HepG2 (cell line): ENCODE measurements around the gene NOX3. TPM values are rescaled to one million over a fixed set of nuclear protein-coding genes. Genes with fewer than 3 reads are reported as not detected.

Experiments
- ATAC-seq: fragments of 200-7000 bp; cut with Tn5 transposase; 3 replicates; pipeline ENCODE4 v1.9.1; 2020; ENCODE audit warnings: mild to moderate bottlenecking, moderate library complexity
- BruUV-seq: library from RNA; stranded (reverse); fragments of 400-500 nt; replicated peaks from 2 replicates; lab custom pipeline; 2021; lab: Mats Ljungman, UMichigan
- CTCF ChIA-PET: fragments of 300-600 bp; formaldehyde crosslinking; extraction: SDS; loops from one replicate; lab custom pipeline; 2021; ENCODE audit warnings: low total read pairs, inconsistent platforms, low intra/inter-chr PET ratio; lab: Yijun Ruan, JAX
- POLR2A ChIA-PET: fragments of 350-600 bp; sonication (Branson Sonifier 250); formaldehyde crosslinking; loops from one replicate; lab custom pipeline; 2020; ENCODE audit warnings: antibody characterized with exemption, inconsistent platforms; lab: Yijun Ruan, JAX
- DNase-seq: peaks from one replicate; pipeline ENCODE4 v3.0.0-alpha.2; 2015; ENCODE audit warnings: low spot score
- FAIRE-seq: peaks from 3 replicates; lab custom pipeline; 2011; peaks lifted over from hg19 to GRCh38; lab: Jason Lieb, UNC
- H2AFZ ChIP-seq: one replicate; pipeline ENCODE4 v1.6.1; 2011; ENCODE audit warnings: low read length, inconsistent platforms
- H3K27ac ChIP-seq: fragments of 300-600 bp; 3 replicates; pipeline ENCODE4 v1.8.0; 2011; ENCODE audit warnings: mixed run types, mild to moderate bottlenecking, mixed read lengths, low read length, inconsistent platforms; ENCODE audit not compliant: insufficient read depth; ENCODE audit errors: extremely low read length
- H3K27me3 ChIP-seq, 2 experiments: fragments of 200-600 bp in 1 of 2; 2 replicates in 1 of 2; 3 replicates in 1 of 2; pipeline versions ENCODE4 v1.6.0 to v1.8.0; 2011; ENCODE audit warnings: low read length in 2 of 2, mild to moderate bottlenecking in 2 of 2, moderate library complexity in 2 of 2, inconsistent platforms in 1 of 2; ENCODE audit not compliant: insufficient read depth in 2 of 2, control insufficient read depth in 1 of 2
- H3K36me3 ChIP-seq, 2 experiments: fragments of 200-600 bp in 1 of 2; replicated peaks in 1 of 2; 2 replicates in 1 of 2; 3 replicates in 1 of 2; pipeline versions ENCODE4 v1.5.1 to v1.8.0; 2011; ENCODE audit warnings: low read length in 2 of 2, inconsistent platforms in 1 of 2; ENCODE audit not compliant: insufficient read depth in 2 of 2, control insufficient read depth in 1 of 2
- H3K4me1 ChIP-seq: 2 replicates; pipeline ENCODE4 v1.5.1; 2012; ENCODE audit warnings: low read length, inconsistent platforms; ENCODE audit not compliant: insufficient read depth
- H3K4me2 ChIP-seq: 2 replicates; pipeline ENCODE4 v1.6.0; 2011; ENCODE audit warnings: low read depth, low read length, inconsistent platforms
- H3K4me3 ChIP-seq, 3 experiments: fragments of 200-600 bp in 1 of 3; sonication (generic), shearing (Covaris generic) in 1 of 3; replicated peaks in 1 of 3; 2 replicates each; pipeline ENCODE4 v1.5.1; 2011 to 2016; ENCODE audit warnings: low read length in 3 of 3, inconsistent platforms in 2 of 3, low read depth in 2 of 3, mild to moderate bottlenecking in 2 of 3, control low read depth in 1 of 3, mixed read lengths in 1 of 3; ENCODE audit not compliant: insufficient read depth in 1 of 3
- H3K79me2 ChIP-seq: one replicate; pipeline ENCODE4 v1.6.1; 2011; ENCODE audit warnings: low read length, inconsistent platforms; ENCODE audit not compliant: insufficient read depth
- H3K9ac ChIP-seq: 2 replicates; pipeline ENCODE4 v1.6.0; 2011; ENCODE audit warnings: mild to moderate bottlenecking, low read depth, low read length, inconsistent platforms; ENCODE audit not compliant: insufficient read depth
- H3K9me3 ChIP-seq: 2 replicates; pipeline ENCODE4 v1.5.1; 2012; ENCODE audit warnings: mild to moderate bottlenecking, low read length
- H4K20me1 ChIP-seq: 2 replicates; pipeline ENCODE4 v1.6.0; 2011; ENCODE audit warnings: inconsistent platforms, mild to moderate bottlenecking, low read length, moderate library complexity; ENCODE audit not compliant: insufficient read depth
- ADNP ChIP-seq: sonication (generic); formaldehyde crosslinking; IDR thresholded peaks from 2 replicates; pipeline ENCODE4 v1.4.0; 2020; ENCODE audit warnings: missing genetic modification reagents
- EHMT2 ChIP-seq: fragments of 200-600 bp; sonication (generic); IDR thresholded peaks from 2 replicates; pipeline ENCODE4 v1.7.0; 2017; ENCODE audit warnings: antibody characterized with exemption, low read depth, low read length, borderline replicate concordance
- ERF ChIP-seq: IDR thresholded peaks from 2 replicates; pipeline ENCODE4 v1.6.1; 2018; ENCODE audit warnings: missing biosample characterization, missing genetic modification reagents
- FOXA3 ChIP-seq: IDR thresholded peaks from 2 replicates; pipeline ENCODE4 v1.6.1; 2016; ENCODE audit warnings: missing genetic modification reagents, missing compliant biosample characterization
- HDAC2 ChIP-seq: sonication (generic); formaldehyde crosslinking; IDR thresholded peaks from 2 replicates; pipeline ENCODE4 v1.4.0; 2020; ENCODE audit warnings: missing genetic modification reagents
- HMGA1 ChIP-seq: sonication (generic); formaldehyde crosslinking; conservative IDR thresholded peaks from 2 replicates; pipeline ENCODE4 v1.4.0; 2020; ENCODE audit warnings: missing genetic modification reagents
- RCOR2 ChIP-seq: IDR thresholded peaks from 2 replicates; pipeline ENCODE4 v1.6.1; 2016; ENCODE audit warnings: missing biosample characterization, missing genetic modification reagents
- SALL1 ChIP-seq: sonication (generic); formaldehyde crosslinking; IDR thresholded peaks from 2 replicates; pipeline ENCODE4 v1.8.0; 2022; ENCODE audit warnings: mild to moderate bottlenecking, missing genetic modification reagents
- SCMH1 ChIP-seq: sonication (generic); formaldehyde crosslinking; IDR thresholded peaks from 2 replicates; pipeline ENCODE4 v1.9.0; 2021; ENCODE audit warnings: missing genetic modification reagents, mild to moderate bottlenecking, borderline replicate concordance
- SRY ChIP-seq: sonication (generic); formaldehyde crosslinking; IDR thresholded peaks from 2 replicates; pipeline ENCODE4 v1.8.0; 2022; ENCODE audit warnings: mild to moderate bottlenecking, missing genetic modification reagents
- YEATS4 ChIP-seq: sonication (generic); formaldehyde crosslinking; IDR thresholded peaks from 2 replicates; pipeline ENCODE4 v1.4.0; 2020; ENCODE audit warnings: missing genetic modification reagents, borderline replicate concordance
- ZBTB33 ChIP-seq: sonication (generic); formaldehyde crosslinking; IDR thresholded peaks from 2 replicates; pipeline ENCODE4 v1.4.0; 2020; ENCODE audit warnings: missing genetic modification reagents
- ZFP37 ChIP-seq: sonication (generic); formaldehyde crosslinking; IDR thresholded peaks from 2 replicates; pipeline ENCODE4 v1.4.0; 2020; ENCODE audit warnings: missing genetic modification reagents, borderline replicate concordance
- ZFP62 ChIP-seq: sonication (generic); formaldehyde crosslinking; IDR thresholded peaks from 2 replicates; pipeline ENCODE4 v1.4.0; 2020; ENCODE audit warnings: missing genetic modification reagents
- ZKSCAN1 ChIP-seq: fragments of 150-350 bp; IDR thresholded peaks from 2 replicates; pipeline ENCODE4 v1.6.1; 2014; ENCODE audit warnings: low read length
- ZNF160 ChIP-seq: sonication (generic); formaldehyde crosslinking; IDR thresholded peaks from 2 replicates; pipeline ENCODE4 v1.8.0; 2022; ENCODE audit warnings: mild to moderate bottlenecking, inconsistent platforms, missing genetic modification reagents
- ZNF367 ChIP-seq: sonication (generic); formaldehyde crosslinking; IDR thresholded peaks from 2 replicates; pipeline ENCODE4 v1.4.0; 2020; ENCODE audit warnings: missing genetic modification reagents, borderline replicate concordance
- ZNF576 ChIP-seq: sonication (generic); formaldehyde crosslinking; IDR thresholded peaks from 2 replicates; pipeline ENCODE4 v1.4.0; 2020; ENCODE audit warnings: mild to moderate bottlenecking, missing genetic modification reagents
- ZNF598 ChIP-seq: sonication (generic); formaldehyde crosslinking; IDR thresholded peaks from 2 replicates; pipeline ENCODE4 v1.5.1; 2020; ENCODE audit warnings: mild to moderate bottlenecking, missing genetic modification reagents, borderline replicate concordance
- ZNF749 ChIP-seq: sonication (generic); formaldehyde crosslinking; IDR thresholded peaks from 2 replicates; pipeline ENCODE4 v1.8.0; 2022; ENCODE audit warnings: mild to moderate bottlenecking, missing genetic modification reagents, moderate library complexity, borderline replicate concordance
- ZNF768 ChIP-seq: sonication (generic); formaldehyde crosslinking; IDR thresholded peaks from 2 replicates; pipeline ENCODE4 v1.4.0; 2020; ENCODE audit warnings: missing genetic modification reagents
- WGBS: methylation state at CpG from one replicate; pipeline ENCODE4 v1.1.6; 2017; ENCODE audit warnings: low lambda C conversion rate; 5-methylcytosine and 5-hydroxymethylcytosine counted together
- in situ Hi-C: cut with HindIII; loops from 2 replicates; pipeline ENCODE4 v1.10.0; 2017; ENCODE audit warnings: low pct_unique_long_range_greater_than_20kb; ENCODE audit not compliant: extremely low pct_ligation_motif_present
- intact Hi-C: fragments of 100-400 bp; cut with micrococcal nuclease; formaldehyde crosslinking; loops from one replicate; pipeline ENCODE4 v1.10.0; 2022; ENCODE audit not compliant: unreplicated experiment
- polyA plus RNA-seq, 8 experiments: library from polyadenylated mRNA; depleted of rRNA in 3 of 8; stranded (reverse) in 7 of 8; unstranded in 1 of 8; fragments of >200 nt; fragmentation: Illumina TruSeq in 4 of 8; extraction: Trizol in 4 of 8; gene quantifications; 2 replicates each; pipeline versions ENCODE4 v1.2.1 to v1.2.3, GENCODE V29; 2011 to 2016; ENCODE audit warnings: low read depth in 4 of 8, missing spikeins in 1 of 8, mixed read lengths in 1 of 8; ENCODE audit not compliant: insufficient read depth in 1 of 8
- total RNA-seq, 5 experiments: library from RNA; depleted of rRNA; stranded (reverse); fragments of >200 nt; fragmentation: Illumina TruSeq; extraction: Trizol; gene quantifications; 2 replicates each; pipeline ENCODE4 v1.2.3, GENCODE V29; 2016; ENCODE audit warnings: low read depth in 1 of 5
- TF ChIP-seq, protein P1 (sequence below): sonication (generic); formaldehyde crosslinking; IDR thresholded peaks from 2 replicates; pipeline ENCODE4 v1.5.0; 2020; ENCODE audit warnings: mild to moderate bottlenecking, missing genetic modification reagents, borderline replicate concordance

NOX3 gene
- total and polyA plus RNA-seq, 2 of the 13 experiments (the other 11 are each of a cell fraction or from before 2014, with no cell fraction given) = 0.09 to 0.18 TPM

DNA sequence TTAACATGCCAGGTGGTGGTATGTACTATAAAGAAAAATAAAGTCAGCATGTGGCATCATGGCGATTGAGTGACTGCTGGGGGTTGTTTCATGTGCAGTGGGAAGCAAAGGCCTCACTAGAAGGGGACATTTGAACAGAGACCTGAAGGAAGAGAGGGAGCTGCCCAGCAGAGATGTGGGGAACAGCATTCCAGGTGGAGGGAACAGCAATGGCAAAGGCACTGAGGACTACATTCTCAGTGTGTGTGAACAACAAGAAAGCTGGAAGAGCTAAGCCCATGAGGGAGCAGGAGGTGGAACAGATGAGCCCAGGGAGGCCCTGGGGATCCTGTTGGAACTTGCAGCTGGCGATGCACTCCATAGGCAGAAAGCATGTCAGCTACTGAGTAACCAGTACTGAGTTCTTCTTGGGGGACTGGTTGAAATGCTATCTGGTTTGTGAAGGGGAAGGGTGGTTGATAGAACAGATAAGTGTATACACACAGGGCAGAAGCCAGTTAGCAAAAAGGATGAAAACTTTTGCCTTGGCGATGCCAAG, 29.2 kb downstream of the NOX3 start:
- WGBS = 96% methylated on average over 3 of the region's 3 CpGs
- H3K36me3 ChIP-seq = no peaks in the 10 kb centered on the region
- ChIA-PET CTCF (no interaction called here), POLR2A (interaction anchor here (1.3 kb wide), 1 partner anchor 16 kb away, joined by 3 read pairs; no protein-coding TSS in a partner anchor)
- H3K9me3 ChIP-seq = no peaks in the 10 kb centered on the region
- H3K4me1 ChIP-seq = peaks cover 10% of the 10 kb centered on the region; the same call in 1 of the 2 replicates
- in situ Hi-C loops = no loop called here
- intact Hi-C loops = no loop called here
- no peaks in the 10 kb centered on the region for H3K27me3 ChIP-seq
- H3K4me3 ChIP-seq = no peak overlapping the region
- no peak overlapping the region for H2AFZ ChIP-seq
- no peak overlapping the region for H3K4me2 ChIP-seq
- no peak overlapping the region for H3K9ac ChIP-seq
- FAIRE-seq (no peak), DNase-seq (no peak), ATAC-seq (no peak)
- BruUV-seq = no TSS peak
- H3K27ac ChIP-seq = no peak overlapping the region
- no peaks in the 10 kb centered on the region for H4K20me1 ChIP-seq
- no peaks in the 10 kb centered on the region for H3K79me2 ChIP-seq
- no peak for TF ChIP-seq ZNF598 (CRISPR knock-in tag)
- no peak for TF ChIP-seq ZFP37
- 0 out of 2 replicates have a peak, but pooled peaks have one; percentile 12 for TF ChIP-seq ZBTB33 (CRISPR knock-in tag)
- no peak for TF ChIP-seq HMGA1 (CRISPR knock-in tag)
- TF ChIP-seq ZFP62 (CRISPR knock-in tag) = no peak
- TF ChIP-seq SCMH1 (CRISPR knock-in tag) = no peak
- TF ChIP-seq YEATS4 (CRISPR knock-in tag) = no peak
- TF ChIP-seq HDAC2 = 0 out of 2 replicates have a peak, but pooled peaks have one; percentile 32
- TF ChIP-seq FOXA3 (CRISPR knock-in tag) = no peak
- TF ChIP-seq ZNF160 (CRISPR knock-in tag) = no peak
- peak; percentile 64; the same call in 1 of the 2 replicates for TF ChIP-seq RCOR2 (CRISPR knock-in tag)
- peak; percentile 78 for TF ChIP-seq ZNF768 (CRISPR knock-in tag)
- TF ChIP-seq EHMT2 = no peak
- no peak for TF ChIP-seq ERF
- TF ChIP-seq ZNF367 (CRISPR knock-in tag) = no peak
- TF ChIP-seq, protein P1, sequence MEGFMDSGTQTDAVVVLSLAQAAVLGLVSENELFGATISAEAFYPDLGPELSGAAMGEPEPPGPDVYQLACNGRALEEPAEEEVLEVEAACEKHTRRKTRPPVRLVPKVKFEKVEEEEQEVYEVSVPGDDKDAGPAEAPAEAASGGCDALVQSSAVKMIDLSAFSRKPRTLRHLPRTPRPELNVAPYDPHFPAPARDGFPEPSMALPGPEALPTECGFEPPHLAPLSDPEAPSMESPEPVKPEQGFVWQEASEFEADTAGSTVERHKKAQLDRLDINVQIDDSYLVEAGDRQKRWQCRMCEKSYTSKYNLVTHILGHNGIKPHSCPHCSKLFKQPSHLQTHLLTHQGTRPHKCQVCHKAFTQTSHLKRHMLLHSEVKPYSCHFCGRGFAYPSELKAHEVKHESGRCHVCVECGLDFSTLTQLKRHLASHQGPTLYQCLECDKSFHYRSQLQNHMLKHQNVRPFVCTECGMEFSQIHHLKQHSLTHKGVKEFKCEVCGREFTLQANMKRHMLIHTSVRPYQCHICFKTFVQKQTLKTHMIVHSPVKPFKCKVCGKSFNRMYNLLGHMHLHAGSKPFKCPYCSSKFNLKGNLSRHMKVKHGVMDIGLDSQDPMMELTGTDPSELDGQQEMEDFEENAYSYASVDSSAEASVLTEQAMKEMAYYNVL (CRISPR knock-in tag) = no peak
- TF ChIP-seq ZNF576 (CRISPR knock-in tag) = no peak
- no peak for TF ChIP-seq ZKSCAN1
- peak; percentile 85; the same call in 1 of the 2 replicates for TF ChIP-seq ADNP (CRISPR knock-in tag)
- no peak for TF ChIP-seq ZNF749 (CRISPR knock-in tag)
- no peak for TF ChIP-seq SRY
- TF ChIP-seq SALL1 (CRISPR knock-in tag) = no peak
